ENCODE measurements around the gene ARL5A.
A peak's percentile ranks its signal among the peaks of the same experiment; 100 is the strongest.

ARL5A gene

GRCh38 chr2:151766437-151767153, 61.6 kb downstream of the ARL5A start:
- DNase-seq (ENCODE audit: low read depth in 2 of 2), result peak; percentile 15 to 43

GRCh38 chr2:151765760-151766410, 62.3 kb downstream of the ARL5A start:
- DNase-seq (ENCODE audit: low read depth in 2 of 2), result no peak

- no peak for DNase-seq (ENCODE audit: low read depth in 2 of 2)
Measured at GRCh38 chr2:151762694-151763093, 65.5 kb downstream of the ARL5A start.

GRCh38 chr2:151761687-151762086, 66.5 kb downstream of the ARL5A start:
- DNase-seq (ENCODE audit: low read depth in 2 of 2), result no peak

GRCh38 chr2:151761193-151761592, 67.0 kb downstream of the ARL5A start:
- no peak for DNase-seq (ENCODE audit: low read depth in 2 of 2)

- no peak for DNase-seq (ENCODE audit: low read depth in 2 of 2)
Measured at GRCh38 chr2:151760139-151760650, 68.0 kb downstream of the ARL5A start.

GRCh38 chr2:151758744-151759143, 69.5 kb downstream of the ARL5A start:
- no peak for DNase-seq (ENCODE audit: low read depth in 2 of 2)

- no peak for DNase-seq (ENCODE audit: low read depth in 2 of 2)
Measured at GRCh38 chr2:151757861-151758260, 70.4 kb downstream of the ARL5A start.

- DNase-seq (ENCODE audit: low read depth in 2 of 2), result no peak
Measured at GRCh38 chr2:151756820-151757219, 71.4 kb downstream of the ARL5A start.

GRCh38 chr2:151754253-151754897, 73.8 kb downstream of the ARL5A start:
- no peak for DNase-seq (ENCODE audit: low read depth in 2 of 2)

- DNase-seq (ENCODE audit: low read depth in 2 of 2), result no peak
Measured at GRCh38 chr2:151753540-151753939, 74.7 kb downstream of the ARL5A start.
